Endothelial cell (in vitro differentiated cells): ENCODE data around the gene TXNRD3. TPM values are rescaled to one million over a fixed set of nuclear protein-coding genes. Genes with fewer than 3 reads are reported as not detected.

Experiments
- DNase-seq: peaks from one replicate; pipeline ENCODE4 v3.0.0; 2021; ENCODE audit warnings: low spot score
- H3K27ac Mint-ChIP-seq: one replicate; pipeline ENCODE4 v1.8.0; 2021; ENCODE audit warnings: mixed read lengths, inconsistent platforms; ENCODE audit not compliant: unreplicated experiment
- H3K27me3 Mint-ChIP-seq: one replicate; pipeline ENCODE4 v1.8.0; 2021; ENCODE audit warnings: mild to moderate bottlenecking, moderate library complexity, mixed read lengths, inconsistent platforms; ENCODE audit not compliant: unreplicated experiment
- H3K36me3 Mint-ChIP-seq: one replicate; pipeline ENCODE4 v1.8.0; 2021; ENCODE audit warnings: mild to moderate bottlenecking, low read depth, mixed read lengths, inconsistent platforms; ENCODE audit not compliant: unreplicated experiment
- H3K4me1 Mint-ChIP-seq: one replicate; pipeline ENCODE4 v1.8.0; 2021; ENCODE audit warnings: mild to moderate bottlenecking, mixed read lengths, inconsistent platforms; ENCODE audit not compliant: unreplicated experiment
- H3K4me3 Mint-ChIP-seq: one replicate; pipeline ENCODE4 v1.8.0; 2021; ENCODE audit warnings: mild to moderate bottlenecking, mixed read lengths, inconsistent platforms; ENCODE audit not compliant: unreplicated experiment
- H3K9me3 Mint-ChIP-seq: one replicate; pipeline ENCODE4 v1.8.0; 2021; ENCODE audit warnings: mixed read lengths, inconsistent platforms; ENCODE audit not compliant: unreplicated experiment
- total RNA-seq: library from RNA; stranded (reverse); fragmentation: NEBNext Ultra II Directional; extraction: Animal tissue kit (Norgen Biotek cat#: 25700); gene quantifications from one replicate; pipeline ENCODE4 v1.2.1, GENCODE V29; 2021; ENCODE audit not compliant: unreplicated experiment
- TF ChIP-seq, protein P1 (sequence below): fragments of 200-600 bp; sonication (generic); IDR thresholded peaks from one replicate; pipeline ENCODE4 v1.5.0; 2021; ENCODE audit warnings: antibody characterized with exemption; ENCODE audit not compliant: unreplicated experiment

TXNRD3 gene
- total RNA-seq, 1 donor from 2014 or later, result 4.8 TPM

DNA sequence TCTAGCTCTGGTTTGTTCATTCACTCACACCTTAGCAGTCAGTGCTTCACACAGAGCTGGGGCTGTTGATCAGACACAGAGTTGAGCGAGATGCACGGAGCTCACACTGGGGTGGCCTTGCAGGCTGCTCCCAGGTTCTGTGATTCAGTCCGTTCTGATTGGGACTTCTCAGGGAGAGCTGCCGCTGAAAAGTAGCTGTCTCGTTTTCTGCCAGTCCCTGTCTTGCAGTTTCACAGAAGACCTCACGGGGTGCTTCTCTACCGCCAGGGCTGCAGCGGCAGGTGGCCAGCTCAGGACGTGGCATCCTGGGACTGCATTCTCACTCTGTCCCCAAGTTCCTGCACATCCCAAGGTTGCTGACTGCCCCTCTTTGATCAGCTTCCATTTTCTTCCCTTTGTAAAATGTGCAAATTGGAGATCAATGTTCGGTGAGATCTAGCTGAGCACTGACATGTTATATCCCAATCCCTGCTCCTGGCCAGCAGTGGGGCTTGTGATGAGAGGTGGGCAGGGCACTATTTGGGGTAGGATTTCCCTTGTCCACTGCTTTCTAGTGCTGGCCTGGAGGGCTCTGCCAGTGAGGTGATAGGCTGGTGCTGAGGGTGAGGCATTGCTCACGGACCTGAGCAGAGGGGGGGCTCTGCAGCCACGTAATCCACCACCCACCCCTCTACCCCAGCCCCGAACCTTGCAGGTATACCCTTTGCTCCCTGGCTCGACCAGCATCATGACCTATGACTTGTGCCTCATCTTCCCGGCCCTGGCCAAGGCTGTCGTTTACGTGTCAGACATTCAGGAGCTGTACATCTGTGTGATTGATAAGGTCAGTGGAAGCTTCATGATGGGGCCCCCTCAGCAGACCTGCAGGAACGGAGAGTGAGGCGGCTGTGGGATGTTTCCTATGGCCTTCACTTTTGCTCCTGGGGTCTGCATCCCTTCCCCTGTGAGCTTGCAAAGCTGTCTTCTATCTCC, 5.3 kb upstream of the TXNRD3 start:
- Mint-ChIP-seq H3K27me3 (peaks cover 13% of the 10 kb centered on the region), H3K4me1 (no peaks in the 10 kb centered on the region), H3K36me3 (no peaks in the 10 kb centered on the region), H3K9me3 (no peaks in the 10 kb centered on the region), H3K27ac (no peak overlapping the region), H3K4me3 (no peak overlapping the region)
- TF ChIP-seq, protein P1, sequence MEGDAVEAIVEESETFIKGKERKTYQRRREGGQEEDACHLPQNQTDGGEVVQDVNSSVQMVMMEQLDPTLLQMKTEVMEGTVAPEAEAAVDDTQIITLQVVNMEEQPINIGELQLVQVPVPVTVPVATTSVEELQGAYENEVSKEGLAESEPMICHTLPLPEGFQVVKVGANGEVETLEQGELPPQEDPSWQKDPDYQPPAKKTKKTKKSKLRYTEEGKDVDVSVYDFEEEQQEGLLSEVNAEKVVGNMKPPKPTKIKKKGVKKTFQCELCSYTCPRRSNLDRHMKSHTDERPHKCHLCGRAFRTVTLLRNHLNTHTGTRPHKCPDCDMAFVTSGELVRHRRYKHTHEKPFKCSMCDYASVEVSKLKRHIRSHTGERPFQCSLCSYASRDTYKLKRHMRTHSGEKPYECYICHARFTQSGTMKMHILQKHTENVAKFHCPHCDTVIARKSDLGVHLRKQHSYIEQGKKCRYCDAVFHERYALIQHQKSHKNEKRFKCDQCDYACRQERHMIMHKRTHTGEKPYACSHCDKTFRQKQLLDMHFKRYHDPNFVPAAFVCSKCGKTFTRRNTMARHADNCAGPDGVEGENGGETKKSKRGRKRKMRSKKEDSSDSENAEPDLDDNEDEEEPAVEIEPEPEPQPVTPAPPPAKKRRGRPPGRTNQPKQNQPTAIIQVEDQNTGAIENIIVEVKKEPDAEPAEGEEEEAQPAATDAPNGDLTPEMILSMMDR, result no peak
- DNase-seq, result no peak

DNA sequence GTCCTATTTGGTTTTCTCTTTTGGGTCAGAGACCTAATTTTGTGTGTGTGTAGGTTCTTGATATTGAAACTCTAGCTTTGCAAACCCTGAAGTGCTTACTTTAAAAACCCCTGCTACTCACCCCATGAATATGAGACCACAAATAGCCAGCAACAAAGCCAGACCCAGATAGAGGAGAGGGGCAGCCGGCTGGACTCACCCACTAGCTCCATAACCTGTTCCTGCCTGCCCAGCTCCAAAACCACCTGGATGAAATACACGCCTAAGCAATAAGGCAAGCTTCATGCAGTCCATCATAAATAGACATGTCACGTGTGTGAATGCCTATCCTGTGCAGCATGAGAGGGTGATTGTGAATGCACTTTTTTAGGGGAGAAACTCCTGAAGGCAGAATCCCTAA, 3.7 kb upstream of the TXNRD3 start:
- Mint-ChIP-seq H3K9me3 (no peaks in the 10 kb centered on the region), H3K4me1 (peaks cover 3% of the 10 kb centered on the region), H3K36me3 (no peaks in the 10 kb centered on the region), H3K4me3 (no peak overlapping the region), H3K27ac (no peak overlapping the region), H3K27me3 (peaks cover 10% of the 10 kb centered on the region)
- TF ChIP-seq, protein P1, result no peak
- DNase-seq, result no peak

DNA sequence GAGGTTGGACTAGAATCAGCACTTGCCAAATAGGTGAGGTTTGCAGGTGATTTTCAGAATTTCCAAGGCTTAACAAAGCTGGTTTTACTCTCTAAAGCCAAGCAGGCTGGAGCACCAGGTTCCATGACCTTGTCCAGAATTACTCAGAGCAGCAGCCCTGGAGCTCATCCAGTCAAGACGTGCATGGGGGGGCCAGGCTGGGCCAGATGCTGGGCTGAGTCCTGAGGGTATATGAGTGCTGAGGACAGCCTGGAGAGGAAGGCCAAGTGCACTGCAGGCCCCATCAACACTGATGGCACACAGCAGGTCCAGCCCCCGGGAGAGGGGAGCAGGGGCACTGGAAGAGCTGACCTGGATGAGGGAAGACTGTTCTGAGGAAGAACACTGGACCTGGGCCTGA, 3.0 kb upstream of the TXNRD3 start:
- DNase-seq, result no peak
- TF ChIP-seq, protein P1, result no peak
- Mint-ChIP-seq H3K4me1 (peaks cover 3% of the 10 kb centered on the region), H3K36me3 (no peaks in the 10 kb centered on the region), H3K9me3 (no peaks in the 10 kb centered on the region), H3K27me3 (peaks cover 10% of the 10 kb centered on the region), H3K27ac (no peak overlapping the region), H3K4me3 (no peak overlapping the region)

DNA sequence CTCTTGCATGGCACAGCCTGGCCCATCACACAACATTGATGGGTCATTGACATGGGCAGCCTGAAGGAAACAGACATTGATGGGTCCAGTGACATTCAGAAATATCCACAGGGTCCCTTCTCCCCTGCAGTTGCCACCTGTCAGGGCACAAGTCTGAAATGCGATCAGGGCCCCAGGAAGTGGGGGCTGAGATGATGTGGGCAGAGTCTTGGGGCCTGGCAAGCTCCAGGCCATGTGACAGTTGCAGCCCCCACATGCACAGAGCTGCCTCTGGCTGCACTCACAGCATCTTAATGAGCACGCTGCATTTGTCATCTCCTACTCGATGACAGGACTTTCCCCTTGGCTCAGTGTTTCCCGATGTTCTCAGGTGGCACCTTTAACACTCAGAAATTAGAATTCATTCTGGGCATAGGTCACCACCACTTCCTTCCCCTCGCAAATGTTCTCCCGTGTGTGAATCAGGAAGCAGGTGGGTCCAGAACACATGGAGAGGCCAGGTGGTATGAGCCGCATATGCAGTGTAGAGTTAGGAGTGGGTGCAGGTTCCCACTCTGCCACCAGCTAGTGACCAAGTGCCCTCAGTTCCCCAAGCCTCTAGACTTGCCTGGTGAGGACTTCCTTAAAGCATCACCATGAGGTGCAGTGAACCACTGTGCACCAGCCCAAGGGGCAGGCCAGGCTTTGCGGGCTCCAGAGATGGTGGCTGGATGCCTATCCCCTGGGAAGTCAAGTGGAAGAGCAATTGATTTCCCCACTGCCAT, 1.6 kb upstream of the TXNRD3 start:
- no peaks in the 10 kb centered on the region for H3K36me3 Mint-ChIP-seq
- no peak overlapping the region for H3K4me3 Mint-ChIP-seq
- DNase-seq, result no peak
- no peaks in the 10 kb centered on the region for H3K9me3 Mint-ChIP-seq
- H3K27ac Mint-ChIP-seq, result no peak overlapping the region
- TF ChIP-seq, protein P1, result no peak
- peaks cover 3% of the 10 kb centered on the region for H3K4me1 Mint-ChIP-seq
- peaks cover 10% of the 10 kb centered on the region for H3K27me3 Mint-ChIP-seq
